OCI-M2 (cell line): ENCODE results near the gene GGT6.

Experiments used
- DNase-seq: peaks from one replicate; lab custom pipeline; 2025; ENCODE audit not compliant: unreplicated experiment; lab: John Stamatoyannopoulos, UW

Gene GGT6

DNA sequence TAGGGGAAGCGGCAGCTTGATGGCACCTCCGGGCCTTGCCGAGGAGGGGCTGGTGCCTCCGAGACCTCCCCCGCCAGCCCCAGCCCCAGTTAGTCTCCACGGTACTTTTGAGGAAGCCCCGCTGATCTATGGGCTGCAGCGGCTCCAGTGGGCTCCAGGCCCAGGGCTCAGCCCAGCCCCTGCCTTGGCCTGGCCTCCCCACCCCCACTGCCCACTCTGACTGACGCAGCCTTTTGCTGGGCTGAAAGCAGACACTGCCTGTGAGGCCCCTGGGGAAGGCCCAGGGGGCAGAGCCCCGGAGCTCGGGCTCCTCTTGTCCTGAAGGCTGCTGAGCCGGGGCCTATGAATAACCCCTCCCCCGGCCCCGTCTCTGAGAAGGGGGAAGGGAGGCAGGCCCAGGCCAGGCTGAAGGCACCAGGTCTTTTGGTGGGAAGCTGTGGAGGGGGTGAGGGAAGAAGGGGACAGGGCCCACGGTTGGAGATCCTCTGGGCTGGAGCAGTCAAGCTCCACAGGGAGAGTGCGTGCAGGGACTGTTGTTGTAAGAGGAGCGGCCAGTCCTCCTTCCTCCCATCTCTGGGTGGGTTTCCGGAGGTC is 16.4 kb upstream of the GGT6 start:
- no peak for DNase-seq

GRCh38 chr17:4576161-4576558 is 15.8 kb upstream of the GGT6 start:
- DNase-seq = no peak

DNA sequence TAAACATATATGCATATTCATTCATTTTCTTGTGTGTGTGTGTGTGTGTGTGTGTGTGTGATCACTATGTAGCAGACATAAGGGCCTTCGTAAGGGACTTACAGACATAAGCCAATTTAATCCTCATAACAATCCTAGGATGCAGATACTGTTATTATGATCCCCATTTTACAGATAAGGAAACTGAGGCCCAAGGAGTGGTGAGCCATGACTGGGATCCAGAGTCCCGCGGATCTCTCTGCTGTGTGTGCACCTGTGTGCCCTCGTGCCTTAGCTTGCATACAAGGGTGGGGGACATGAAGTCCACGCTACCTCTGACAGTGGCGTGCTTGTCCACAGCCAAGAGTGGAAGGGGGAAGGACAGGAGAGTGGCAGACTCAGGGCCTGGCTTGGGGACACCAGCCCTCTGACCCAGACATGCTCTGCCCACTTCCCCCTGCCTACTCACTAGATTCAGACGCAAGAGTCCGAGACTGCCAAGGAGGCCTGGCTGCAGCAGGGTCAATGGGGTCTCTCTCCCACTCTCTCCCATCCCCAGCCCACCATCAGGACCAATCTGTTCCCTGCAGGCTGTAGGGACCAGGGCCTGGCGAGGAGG is 14.2 kb upstream of the GGT6 start:
- DNase-seq = no peak

- no peak for DNase-seq
Measured at GRCh38 chr17:4573669-4574068, 13.3 kb upstream of the GGT6 start.

- no peak for DNase-seq
Measured at GRCh38 chr17:4573115-4573514, 12.7 kb upstream of the GGT6 start.

- no peak for DNase-seq
Measured at GRCh38 chr17:4572131-4572530, 11.8 kb upstream of the GGT6 start.

- DNase-seq = no peak
Measured at GRCh38 chr17:4569591-4569990, 9.2 kb upstream of the GGT6 start.

DNA sequence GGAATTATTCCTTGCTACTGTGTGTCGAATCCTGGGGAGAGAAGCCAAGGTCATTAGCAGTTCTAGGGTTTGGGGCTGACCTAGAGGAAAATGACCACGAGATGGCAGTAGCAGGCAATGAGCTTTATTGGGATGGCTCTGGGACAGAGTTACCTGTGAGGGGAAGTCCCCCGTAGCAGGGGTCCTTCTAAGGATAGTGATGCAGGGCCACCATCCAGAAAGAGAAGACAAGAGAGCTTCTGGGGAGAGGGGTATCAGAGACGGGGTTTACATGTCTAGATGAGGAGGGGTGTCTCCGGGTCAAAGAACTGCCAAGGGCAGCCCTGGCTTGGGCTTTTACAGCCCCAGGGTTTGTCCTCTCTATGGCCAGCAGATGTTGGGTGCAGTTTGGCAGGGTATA is 6.4 kb upstream of the GGT6 start:
- DNase-seq = peak; percentile 48

DNA sequence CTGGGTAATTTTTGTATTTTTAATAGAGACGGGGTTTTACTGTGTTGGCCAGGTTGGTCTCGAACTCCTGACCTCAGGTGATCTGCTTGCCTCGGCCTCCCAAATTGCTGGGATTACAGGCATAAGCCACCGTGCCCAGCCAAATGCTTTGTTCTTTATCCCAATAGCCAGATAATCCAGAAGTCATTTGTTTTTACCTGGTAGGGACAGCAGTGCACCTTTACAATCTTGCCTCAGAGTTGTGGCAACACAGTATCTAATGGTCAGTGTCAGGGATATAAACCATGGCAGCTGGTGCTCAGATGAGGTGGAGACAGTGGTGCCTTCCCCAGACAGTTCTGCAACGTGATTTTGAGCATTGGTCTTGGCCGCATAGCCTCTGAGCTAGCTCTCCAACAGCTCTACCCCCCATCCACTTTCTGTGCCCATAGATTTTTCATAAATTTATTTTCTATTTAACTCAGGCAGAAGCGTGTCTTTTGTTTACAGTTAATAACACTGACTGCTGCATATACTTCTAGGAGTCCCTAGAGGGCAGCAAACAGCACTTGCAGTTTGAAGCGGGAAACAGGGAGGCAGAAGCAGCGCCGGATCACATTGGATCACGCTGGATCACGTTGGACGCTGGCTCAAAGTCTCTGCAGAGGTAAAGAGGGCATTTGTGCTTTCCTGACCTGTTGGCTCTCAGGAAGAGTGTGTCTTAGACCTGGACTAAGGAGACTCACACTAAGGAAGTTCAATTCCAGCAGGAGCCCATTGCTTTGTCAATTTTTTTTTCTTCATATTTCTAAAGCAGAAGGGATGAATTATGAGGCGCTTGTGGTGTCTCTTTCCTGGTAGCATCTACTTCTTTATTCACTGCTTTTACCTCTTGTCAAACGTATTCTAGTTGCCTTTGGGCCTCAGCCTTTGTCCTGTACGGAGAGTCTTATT is 5.1 kb upstream of the GGT6 start:
- peak; percentile 32 for DNase-seq

DNA sequence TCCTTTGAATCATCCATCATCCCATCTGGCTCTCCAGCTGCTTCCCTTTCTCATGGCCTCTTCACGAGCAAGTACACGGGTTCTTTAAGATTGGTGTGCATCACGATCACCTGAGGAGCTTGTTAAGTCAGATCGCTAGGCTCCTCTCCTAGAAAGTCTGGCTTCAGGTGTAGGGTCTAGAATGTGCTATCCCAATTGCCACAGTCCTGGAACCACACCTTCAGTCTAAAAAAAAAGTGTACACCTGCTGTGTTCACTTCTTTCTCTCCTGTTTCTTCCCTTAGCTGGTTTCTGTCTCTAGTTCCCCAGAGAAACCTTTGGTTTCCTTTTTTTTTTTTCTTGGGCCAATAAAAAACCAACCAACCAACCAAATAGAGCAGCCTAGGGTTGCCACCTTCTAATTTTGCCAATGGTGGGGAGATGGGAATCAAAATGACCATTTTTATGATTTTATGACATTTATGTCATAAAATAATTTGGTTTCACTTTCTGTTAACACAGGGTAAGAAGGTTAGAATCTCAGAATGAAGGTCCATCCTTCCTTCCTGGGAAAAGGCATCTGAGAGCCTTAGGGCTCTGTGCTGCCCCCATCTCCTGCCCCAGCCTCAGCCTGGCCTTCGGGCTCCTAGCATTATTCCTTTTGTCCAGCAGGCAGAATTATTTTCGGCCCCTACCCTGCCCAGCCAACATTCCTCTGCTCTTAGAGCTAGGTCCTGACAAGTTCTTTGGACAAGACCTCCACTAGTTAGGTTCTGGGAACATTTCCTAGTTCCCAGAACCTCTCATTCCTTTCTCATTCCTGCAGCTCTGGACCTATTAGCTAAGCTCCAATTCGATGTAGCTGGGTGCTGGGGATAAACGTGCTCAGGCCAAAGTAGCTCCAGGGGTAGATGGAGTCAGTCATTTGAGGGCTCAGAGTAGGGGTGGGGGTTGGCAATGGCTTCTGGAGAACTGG is 1.9 kb upstream of the GGT6 start:
- DNase-seq = no peak

DNA sequence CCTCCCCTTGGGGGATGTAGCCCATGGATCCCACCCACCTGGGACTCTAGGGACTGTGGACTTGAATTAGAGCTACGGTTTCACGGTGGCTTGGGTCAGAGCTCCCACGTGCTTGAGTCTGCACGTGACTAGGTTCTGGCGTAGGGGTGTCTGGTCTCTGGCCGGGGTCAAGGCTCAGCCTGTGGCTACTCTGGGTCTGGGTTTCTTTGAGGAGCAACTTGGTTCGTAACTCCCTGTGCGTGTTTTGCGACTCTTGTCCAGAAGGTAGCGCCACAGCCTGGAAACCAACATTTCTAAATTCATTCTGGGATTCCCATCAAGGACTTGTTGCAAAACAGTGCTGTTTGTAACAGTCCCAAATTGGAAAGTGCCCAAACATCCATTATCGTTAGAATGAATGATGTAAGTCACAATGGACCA is 470 bp upstream of the GGT6 start:
- no peak for DNase-seq

- no peak for DNase-seq
Measured at GRCh38 chr17:4559966-4560365, 411 bp downstream of the GGT6 start.

DNA sequence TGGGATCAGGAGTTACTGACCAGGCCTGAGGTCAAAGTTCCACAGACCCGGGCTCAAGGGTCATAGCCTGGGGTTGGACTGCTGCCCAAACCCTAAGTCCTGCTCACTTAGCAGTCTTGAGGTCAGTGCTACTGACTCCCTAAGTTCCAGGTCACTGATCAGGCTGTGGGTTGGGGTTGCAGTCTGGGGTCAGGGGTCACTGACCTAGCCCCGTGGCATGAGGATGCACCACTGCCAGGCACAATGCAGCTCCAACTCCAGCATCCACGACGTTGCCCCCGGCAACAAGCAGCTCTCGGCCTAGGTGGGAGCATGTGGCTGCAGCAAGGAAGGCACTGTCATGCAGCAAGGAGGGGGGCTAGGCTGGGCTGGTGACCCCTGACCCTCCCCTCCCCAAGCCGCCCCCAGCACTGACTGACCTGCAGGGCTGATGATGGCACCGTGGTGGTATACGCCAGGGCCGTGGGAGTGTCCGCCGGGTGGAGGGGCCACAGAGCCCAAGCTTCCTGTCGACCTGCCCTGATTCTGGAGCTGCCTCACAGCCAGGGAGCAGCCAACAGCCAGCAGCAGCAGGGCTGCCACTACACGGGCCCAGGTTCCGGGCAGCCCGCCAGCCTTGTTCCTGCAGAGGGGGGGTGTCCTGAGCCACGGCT is 1.1 kb downstream of the GGT6 start:
- DNase-seq = no peak

GRCh38 chr17:4558347-4558971 is 1.9 kb downstream of the GGT6 start:
- DNase-seq = no peak

DNA sequence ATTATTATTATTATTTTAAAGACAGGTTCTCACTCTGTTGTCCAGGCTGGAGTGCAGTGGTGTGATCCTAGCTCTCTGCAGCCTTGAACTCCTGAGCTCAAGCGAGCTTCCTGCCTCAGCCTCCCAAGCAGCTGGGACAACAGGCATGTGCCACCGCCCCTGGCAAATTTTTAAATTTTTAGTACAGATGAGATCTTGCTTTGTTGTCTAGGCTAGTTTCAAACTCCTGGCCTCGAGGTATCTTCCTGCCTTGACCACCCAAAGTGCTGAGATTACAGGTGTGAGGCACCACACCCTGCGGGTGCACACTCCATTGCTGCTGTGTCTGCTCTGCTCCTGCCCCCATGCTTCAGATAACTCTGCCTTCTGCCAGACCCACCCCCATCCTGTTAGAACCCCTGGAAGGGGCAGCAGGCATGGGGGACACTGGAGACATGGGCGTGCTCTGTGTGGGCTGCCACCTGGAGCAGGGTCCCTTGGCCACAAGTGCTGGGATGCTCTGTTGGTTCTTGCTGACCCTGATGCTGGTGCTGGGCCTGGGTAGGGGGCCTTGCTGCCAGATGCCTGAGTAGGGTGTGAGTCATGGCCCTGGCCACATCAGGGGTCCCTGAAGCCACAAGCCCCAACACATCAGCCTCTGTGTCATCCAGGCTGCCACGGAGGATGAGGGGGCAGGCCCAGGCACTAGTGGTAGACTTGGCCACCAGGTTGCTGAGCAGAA is 2.6 kb downstream of the GGT6 start:
- no peak for DNase-seq

GRCh38 chr17:4556996-4557395 is 3.4 kb downstream of the GGT6 start:
- DNase-seq = no peak

- DNase-seq = no peak
Measured at GRCh38 chr17:4555873-4556759, 4.3 kb downstream of the GGT6 start.

GRCh38 chr17:4554997-4555799 is 5.2 kb downstream of the GGT6 start, which contains the start of gene MYBBP1A:
Gene MYBBP1A, minus strand, starts transcription at chr17:4555384. Its CDS starts 60 bp downstream, at chr17:4555324.
- DNase-seq = peak; percentile 47
